GM12892 (cell line): ENCODE results near the gene AKIRIN2.

ENCODE experiments used
- POLR2A ChIP-seq: IDR thresholded peaks from 2 replicates; pipeline ENCODE4 v1.6.1; 2011; ENCODE audit warnings: low read depth, low read length, control low read depth
- POLR2AphosphoS5 ChIP-seq: IDR thresholded peaks from 2 replicates; pipeline ENCODE4 v1.6.1; 2011; ENCODE audit warnings: low read depth, low read length, control low read depth
- TAF1 ChIP-seq: IDR thresholded peaks from 2 replicates; pipeline ENCODE4 v1.6.1; 2011; ENCODE audit warnings: low read depth, mild to moderate bottlenecking, control low read depth, low read length, borderline replicate concordance

- TF ChIP-seq POLR2AphosphoS5 (no peak), POLR2A (no peak), TAF1 (no peak)
Measured at GRCh38 chr6:87653074-87653962, 48.7 kb downstream of the AKIRIN2 start.
